Middle frontal gyrus (tissue), 1 donor: ENCODE data around the gene SLC12A7.

Source experiments
- DNase-seq: peaks from one replicate; pipeline ENCODE4 v3.0.0-alpha.2; 2015; ENCODE audit warnings: low spot score; ENCODE audit errors: extremely low spot score

Gene SLC12A7

DNA sequence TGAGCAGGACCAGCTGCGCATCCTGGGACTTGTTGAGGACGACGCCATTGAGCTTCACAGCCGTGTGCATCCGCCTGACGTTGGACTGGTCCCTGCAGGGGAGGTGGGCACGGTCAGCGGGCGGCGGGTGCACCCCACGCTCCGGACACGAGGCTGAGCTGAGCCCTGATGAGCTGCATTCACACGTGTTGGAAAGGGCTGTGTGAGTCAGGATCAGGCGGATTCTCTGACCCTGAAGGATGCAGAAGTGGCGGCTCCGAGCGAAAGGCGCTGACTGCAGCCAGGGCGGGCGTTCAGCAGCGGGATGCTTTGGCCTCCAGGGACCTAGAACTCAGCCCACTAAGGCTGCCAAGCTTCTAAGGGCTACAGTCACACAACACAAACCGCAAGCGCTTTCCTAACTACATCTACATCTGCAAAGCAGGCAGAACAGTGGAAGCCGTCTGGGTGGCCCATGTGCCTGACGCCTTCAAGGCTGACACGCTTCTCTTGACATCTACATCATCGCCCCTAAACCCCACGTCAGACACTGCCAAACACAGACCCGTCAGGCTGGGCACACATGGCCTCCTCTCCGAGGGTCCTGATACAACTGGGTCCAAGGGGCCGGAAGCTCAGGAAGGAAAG is 58.4 kb downstream of the SLC12A7 start:
- no peak for DNase-seq

DNA sequence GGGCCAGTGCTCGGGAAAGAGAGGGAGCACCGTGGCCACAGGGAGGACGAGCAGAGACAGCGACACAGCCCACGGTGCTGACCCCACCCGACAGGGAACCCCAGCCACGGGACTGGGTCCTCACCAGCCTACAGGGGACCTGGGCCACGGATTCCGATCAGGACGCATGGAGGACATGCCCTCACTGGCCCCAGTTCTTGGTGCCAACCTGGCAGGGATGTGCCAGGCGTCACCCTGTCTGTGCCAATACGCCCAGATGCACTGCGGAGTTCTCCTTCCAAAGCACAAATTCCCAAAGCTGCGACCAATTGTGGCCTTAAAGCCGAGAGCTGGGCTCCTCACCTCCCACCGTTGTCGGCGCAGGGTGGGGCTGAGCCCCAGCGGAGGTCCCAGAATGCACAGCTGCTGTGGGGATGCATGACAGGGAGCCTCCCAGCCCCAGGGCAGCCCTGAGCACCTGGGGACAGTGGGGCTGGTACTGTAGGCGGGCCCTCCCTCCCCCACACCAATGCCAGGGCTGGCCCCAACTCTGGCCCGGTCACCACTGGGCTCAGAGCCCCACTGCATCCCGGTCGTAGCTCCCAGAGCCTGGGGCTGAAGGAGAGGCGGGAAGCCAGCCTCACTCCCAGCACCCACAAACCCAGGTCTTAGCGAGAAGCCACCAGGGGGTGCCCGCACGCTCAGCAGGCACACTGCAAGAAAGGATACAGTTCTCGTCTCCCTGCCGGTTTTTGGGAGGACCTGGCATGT is 59.0 kb downstream of the SLC12A7 start:
- DNase-seq = no peak

DNA sequence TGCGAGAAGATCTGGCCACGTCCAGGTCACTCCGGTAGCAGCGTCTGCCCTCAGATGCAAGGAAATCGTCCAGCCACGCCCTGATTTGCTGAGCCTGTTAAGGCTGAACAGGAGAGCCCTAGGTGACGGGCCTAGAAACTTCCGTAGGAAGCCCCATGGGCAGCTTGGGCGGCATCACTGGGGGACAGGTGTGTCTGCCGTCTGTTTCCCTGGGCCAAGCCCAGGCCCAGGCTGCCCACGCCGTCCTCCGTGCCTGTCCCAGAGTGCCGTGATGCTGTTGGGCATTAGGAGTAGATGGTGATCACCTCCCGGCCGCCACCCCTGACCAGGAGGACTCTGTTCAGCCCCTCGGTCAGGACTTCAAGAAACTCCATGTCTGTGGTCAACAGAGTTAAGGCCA is 59.8 kb downstream of the SLC12A7 start:
- DNase-seq = no peak

DNA sequence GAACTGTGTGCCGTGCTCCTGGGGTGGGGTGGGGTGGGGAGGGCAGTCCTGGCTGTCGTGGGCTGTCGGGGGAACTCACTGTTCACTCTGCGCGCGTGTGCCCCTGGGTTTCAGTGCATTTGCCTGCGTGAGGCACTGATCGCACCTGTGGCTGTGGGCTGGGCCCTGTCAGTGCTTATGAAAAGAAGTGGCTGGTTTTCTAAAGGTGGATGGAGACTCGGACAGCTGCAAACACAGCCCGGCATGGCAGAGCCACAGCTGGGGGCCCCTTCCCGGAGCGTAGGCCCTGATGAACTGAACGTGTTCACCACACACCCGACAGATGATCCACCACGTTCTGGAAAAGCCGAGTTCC is 60.5 kb downstream of the SLC12A7 start:
- DNase-seq = no peak

DNA sequence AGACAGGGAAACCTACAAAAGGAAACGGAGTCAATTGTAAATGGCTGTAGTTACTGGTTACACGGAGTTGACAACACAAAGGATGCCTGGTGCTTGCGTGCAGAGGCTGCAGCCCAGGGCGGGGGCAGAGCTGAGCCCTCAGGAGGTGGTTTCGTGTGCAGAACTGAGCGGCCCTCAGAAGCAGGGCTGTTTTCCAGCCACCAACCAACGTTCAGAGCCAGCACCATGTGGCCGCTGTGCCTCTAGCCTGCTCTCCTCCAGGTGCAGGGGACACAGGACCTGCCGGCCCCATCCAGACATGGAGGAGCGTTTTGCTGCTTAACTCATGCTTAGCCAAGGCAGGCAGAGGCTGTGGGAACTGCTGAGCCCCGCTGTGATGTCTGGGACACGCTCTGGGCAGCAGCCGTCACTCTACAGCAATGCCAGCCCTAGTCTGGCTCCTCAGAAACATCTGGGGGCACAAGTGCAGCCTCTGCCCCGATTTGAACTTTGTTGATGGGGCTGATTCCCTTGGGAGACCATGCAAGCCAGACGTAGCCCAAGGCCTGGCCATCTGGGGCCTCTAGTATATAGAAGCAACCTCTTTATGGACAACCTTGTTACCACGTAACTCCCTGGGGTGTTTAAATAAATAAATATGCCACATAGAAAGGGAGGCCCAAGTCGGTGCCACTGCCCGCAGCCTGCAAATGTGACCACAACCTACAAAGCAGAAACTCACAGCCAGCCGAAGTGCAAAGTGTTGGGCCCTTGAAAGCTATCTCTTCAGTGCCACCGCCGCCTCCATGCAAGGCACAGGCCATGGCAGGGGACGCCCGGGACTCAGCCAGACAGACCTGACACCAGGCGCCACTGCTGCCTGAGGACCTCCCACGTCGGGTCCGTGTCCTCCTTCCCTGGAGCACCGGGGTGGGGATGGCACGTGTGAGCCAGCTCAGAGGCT is 61.2 kb downstream of the SLC12A7 start:
- DNase-seq = no peak

DNA sequence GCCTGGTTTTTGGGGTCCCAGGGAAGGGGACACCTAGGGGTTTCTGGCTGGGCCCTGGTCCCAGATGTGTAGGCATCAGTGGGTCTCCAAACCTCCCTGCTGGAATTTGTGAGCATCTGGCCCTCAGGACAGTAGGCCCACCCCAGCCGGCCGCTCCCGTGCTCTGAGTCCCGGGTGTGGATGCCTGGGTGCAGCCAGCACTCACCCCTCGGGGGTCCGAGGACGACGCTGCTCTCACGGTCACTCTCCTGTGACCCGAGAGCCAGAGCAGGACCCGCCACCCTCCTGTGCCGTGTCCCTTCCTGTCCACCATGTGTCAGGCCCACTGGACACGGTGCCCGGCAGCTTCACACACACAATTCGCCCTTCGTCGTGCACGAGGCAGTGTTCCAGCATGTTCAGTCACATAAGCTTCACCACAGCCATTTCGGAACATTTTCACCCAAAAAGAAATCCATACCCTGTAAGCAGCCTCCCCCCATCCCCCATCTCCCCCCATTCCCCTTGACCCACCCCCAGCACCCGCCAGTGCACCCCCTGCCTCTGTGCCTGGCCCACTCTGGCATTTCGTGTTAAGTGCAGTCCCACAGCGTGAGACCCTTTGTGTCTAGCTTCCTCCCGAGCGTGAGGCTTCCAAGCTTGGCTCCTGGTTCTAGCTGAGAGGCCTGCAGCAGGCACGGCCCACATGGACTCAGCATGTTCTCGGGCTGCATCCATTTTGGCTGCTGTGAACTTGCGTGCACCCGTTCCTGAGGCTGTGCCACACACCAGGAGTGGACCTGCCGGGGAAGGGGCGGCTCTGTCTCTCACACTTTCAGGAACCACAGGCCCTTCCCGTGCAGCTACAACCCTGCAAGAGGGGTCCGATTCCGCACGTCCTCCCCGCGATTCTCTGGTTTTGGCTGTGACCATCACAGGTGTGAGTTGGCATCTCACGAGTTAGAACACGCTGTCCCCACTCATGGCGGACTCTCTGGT is 62.7 kb downstream of the SLC12A7 start:
- DNase-seq = no peak

DNA sequence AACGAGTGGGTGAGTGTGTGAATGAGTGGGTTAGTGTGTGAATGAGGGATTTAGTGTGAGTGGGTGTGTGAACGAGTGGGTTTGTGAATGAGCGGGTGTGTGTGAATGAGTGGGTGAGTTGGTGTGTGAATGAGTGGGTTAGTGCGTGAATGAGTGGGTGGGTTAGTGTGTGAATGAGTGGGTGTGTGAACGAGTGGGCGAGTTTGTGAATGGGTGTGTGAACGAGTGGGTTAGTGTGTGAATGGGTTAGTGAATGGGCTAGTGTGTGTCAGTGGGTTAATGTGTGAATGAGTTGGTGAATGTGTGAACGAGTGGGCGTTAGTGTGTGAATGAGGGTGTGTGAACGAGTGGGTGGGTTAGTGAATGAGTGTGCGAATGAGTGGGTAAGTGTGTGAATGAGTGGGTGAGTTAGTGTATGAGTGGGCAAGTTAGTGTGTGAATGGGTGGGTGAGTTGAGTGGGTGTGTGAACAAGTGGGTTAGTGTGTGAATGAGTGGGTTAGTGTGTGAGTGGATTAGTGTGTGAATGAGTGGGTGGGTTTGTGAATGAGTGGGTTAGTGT is 63.6 kb downstream of the SLC12A7 start:
- DNase-seq = no peak

DNA sequence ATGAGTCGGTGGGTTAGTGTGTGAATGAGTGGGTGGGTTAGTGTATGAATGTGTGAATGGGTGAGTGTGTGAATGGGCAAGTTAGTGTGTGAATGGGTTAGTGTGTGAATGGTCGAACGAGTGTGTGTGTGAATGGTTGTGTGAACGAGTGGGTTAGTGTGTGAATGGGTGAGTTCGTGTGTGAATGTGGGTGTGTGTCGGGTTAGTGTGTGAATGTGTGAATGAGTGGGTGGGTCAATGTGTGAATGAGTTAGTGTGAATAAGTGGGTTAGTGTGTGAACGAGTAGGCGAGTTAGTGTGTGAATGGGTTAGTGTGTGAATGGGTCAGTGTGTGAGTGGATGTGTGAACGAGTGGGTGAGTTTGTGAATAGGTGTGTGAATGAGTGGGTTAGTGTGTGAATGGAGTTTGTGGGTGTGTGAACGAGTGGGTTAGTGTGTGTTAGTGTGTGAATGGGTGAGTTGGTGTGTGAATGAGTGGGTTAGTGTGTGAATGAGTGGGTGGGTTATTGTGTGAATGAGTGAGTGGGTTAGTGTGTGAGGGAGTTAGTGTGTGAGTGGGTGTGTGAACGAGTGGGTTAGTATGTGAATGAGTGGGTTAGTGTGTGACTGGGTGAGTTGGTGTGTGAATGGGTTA is 64.4 kb downstream of the SLC12A7 start:
- no peak for DNase-seq

DNA sequence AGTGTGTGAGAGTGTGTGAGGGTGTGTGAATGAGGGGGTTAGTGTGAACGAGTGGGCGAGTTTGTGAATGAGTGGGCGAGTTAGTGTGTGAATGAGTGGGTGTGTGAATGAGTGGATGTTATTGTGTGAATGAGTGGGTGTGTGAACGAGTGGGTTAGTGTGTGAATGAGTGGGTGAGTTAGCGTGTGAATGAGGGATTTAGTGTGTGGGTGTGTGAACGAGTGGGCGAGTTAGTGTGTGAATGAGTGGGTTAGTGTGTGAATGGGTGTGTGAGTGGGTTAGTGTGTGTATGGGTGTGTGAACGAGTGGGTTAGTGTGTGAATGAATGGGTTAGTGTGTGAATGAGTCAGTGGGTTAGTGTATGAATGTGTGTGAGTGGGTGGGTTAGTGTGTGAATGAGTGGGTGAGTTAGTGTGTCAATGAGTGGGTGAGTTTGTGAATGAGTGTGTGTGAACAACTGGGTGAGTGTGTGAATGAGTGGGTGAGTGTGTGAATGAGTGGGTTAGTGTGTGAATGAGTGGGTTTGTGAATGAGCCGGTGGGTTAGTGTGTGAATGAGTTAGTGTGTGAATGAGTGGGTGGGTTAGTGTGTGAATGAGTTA is 65.8 kb downstream of the SLC12A7 start:
- no peak for DNase-seq

DNA sequence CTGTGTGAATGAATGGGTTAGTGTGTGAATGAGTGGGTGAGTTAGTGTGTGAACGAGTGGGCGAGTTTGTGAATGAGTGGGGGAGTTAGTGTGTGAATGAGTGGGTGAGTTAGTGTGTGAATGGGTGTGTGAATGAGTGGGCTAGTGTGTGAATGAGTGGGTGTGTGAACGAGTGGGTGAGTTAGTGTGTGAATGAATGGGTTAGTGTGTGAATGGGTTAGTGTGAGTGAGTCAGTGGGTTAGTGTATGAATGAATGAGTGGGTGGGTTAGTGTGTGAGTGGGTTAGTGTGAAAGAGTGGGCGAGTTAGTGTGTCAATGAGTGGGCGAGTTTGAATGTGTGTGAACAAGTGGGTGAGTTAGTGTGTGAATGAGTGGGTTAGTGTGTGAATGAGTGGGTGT is 67.7 kb downstream of the SLC12A7 start:
- DNase-seq = no peak

DNA sequence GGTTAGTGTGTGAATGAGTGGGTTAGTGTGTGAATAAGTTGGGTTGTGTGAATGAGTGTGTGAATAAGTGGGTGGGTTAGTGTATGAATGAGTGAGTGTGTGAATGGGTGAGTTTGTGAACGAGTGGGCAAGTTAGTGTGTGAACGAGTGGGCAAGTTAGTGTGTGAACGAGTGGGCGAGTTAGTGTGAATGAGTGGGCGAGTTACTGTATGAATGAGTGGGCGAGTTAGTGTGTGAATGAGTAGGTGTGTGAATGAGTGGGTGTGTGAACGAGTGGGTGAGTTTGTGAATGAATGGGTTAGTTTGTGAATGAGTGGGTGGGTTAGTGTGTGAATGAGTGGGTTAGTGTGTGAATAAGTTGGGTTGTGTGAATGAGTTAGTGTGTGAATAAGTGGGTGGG is 68.5 kb downstream of the SLC12A7 start:
- no peak for DNase-seq

DNA sequence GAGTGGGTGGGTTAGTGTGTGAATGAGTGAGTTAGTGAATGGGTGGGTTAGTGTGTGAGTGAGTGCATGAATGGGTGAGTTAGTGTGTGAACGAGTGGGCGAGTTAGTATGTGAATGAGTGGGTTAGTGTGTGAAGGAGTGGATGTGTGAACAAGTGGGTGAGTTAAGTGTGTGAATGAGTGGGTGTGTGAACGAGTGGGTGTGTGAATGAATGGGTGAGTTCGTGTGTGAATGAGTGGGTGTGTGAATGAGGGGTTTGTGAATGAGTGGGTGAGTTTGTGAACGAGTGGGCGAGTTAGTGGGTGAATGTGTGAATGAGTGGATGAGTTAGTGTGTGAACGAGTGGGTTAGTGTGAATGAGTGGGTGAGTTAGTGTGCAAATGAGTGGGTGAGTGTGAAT is 69.2 kb downstream of the SLC12A7 start:
- no peak for DNase-seq

DNA sequence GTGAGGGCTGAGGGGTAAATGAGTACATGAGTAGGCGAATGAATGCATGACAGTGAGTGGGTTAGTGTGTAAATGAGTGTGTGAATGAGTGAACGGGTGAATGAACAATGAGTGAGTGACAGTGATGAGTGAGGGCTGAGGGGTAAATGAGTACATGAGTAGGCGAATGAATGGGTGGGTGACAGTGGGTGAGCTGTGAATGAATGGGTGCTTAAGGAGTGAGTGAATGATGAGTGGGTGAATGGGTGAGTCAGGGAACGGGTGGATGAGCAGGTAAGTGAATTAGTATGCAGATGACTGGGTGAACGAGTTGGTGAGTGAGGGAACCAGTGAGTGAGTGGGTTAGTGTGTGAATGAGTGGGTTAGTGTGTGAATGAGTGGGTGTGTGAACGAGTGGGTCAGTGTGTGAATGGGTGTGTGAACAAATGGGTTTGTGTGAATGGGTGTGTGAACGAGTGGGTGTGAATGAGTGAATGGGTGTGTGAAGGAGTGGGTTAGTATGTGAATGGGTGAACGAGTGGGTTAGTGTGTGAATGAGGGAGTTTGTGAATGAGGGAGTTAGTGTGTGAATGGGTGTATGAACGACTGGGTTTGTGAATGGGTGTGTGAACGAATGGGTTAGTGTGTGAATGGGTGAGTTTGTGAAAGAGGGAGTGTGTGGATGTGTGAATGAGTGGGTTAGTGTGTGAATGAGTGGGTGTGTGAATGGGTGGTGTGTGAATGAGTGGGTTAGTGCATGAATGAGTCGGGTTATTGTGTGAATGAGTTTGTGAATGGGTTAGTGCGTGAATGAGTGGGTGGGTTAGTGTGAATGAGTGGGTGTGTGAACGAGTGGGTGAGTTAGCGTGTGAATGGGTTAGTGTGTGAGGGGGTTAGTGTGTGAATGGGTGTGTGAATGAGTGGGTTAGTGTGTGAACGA is 70.4 kb downstream of the SLC12A7 start:
- no peak for DNase-seq

DNA sequence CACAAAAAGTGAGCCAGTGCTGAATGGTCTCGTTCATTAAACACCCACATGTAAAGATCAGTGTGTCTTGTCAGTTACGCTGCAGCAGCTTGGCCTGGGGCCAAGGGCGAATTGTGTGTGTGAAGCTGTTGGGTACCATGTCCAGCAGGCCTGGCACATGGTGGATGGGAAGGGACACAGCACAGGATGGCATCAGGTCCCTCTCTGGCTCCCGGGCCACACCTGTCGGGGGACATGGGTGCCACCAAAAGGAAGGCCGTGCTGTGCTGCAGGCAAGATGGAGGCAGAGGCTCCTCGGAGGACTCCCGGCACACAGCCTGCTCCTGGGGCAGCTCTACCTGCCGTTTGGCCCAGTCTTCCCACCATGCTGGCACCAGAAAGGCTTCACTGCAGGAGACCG is 71.3 kb downstream of the SLC12A7 start:
- no peak for DNase-seq

DNA sequence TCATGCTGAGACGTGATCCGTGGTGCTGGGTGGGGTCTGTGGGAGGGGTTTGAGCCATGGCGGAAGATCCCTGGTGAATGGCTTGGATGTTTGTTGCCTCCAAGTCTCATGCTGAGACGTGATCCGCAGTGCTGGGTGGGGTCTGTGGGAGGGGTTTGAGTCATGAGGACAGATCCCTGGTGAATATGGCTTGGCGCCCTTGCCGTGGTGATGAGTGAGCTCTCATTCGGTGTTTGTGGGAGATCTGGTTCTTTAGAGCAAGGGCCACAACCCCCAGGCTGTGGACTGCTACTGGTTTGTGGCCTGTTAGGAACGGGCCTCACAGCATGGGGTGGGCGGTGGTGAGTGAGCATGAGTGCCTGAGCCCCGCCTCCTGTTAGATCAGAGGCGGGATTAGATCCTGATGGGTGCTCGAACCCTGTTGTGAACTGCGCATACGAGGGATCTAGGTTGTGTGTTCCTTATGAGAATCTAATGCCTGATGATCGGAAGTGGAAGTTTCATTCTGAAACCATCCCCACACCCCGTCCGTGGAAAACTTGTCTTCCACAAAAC is 72.1 kb downstream of the SLC12A7 start:
- no peak for DNase-seq

DNA sequence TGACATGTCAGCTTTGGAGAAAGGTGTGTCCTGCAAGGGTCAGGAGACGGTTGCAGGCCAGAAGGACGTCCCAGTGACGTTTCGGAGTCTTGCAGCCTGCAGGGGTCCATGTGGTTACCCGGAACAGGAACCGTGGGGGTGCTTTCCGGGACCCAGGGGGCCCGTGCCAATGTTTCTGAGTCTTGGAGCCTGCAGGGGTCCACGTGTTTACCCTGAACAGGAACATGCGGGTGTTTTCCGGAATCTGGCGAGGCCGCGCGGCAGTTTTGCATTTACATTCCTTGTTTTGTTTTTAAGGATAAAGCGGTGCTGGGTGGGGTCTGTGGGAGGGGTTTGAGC is 72.7 kb downstream of the SLC12A7 start:
- DNase-seq = no peak

DNA sequence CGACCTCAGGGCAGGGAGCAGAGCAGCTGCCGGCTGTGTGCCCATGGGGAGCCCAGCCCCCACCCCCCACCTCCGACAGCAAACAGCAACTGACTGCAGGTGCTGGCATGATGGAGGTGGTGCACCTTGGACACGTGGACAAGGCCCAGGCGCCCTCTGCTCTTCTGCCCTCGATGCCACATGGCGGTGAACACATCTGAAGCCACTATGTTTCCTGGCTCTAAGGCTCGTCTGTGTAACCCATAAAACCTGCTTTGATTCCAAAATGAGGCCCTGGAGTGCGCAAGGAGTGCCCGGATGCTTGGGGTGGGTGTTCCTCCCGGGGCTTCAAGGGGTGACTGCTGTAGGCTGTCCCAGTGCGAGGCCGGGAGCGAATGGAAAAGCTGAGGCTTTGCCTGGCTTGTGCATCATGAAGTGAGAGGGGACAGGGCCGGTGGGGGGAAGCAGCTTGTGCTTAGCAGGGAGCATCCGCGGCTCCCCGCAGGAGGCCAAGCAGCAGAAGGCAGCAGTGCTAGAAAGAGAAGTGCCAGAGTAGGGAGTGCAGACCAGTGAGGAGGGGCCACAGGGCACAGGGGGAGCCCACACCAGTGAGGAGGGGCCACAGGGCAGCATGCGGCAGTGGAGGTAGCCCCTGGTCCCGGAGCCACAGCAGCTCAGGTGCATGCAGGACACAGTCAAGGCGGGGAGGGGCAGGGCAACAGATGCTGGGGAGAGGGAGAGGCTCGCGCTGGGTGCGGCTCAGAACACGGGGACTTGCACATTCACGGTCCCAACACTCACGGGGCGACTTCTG is 73.2 kb downstream of the SLC12A7 start:
- no peak for DNase-seq
